Brain microvascular endothelial cell (primary cell): ENCODE data around the gene C20orf173.

Experiments used
- DNase-seq: peaks from one replicate; pipeline ENCODE4 v3.0.0-alpha.2; 2020
- H3K27ac ChIP-seq: fragments of 250-450 bp; sonication (Bioruptor Pico); 2 replicates; pipeline ENCODE4 v1.5.1; 2020; ENCODE audit warnings: mild to moderate bottlenecking, moderate library complexity
- H3K27me3 ChIP-seq: fragments of 250-450 bp; sonication (Bioruptor Pico); replicated peaks from 2 replicates; pipeline ENCODE4 v1.5.1; 2020; ENCODE audit warnings: mild to moderate bottlenecking
- H3K36me3 ChIP-seq: fragments of 250-450 bp; sonication (Bioruptor Pico); replicated peaks from 2 replicates; pipeline ENCODE4 v1.5.1; 2020; ENCODE audit warnings: mild to moderate bottlenecking
- H3K4me3 ChIP-seq: 2 replicates; pipeline ENCODE4 v1.5.1; 2011; ENCODE audit warnings: low read depth, mild to moderate bottlenecking, control low read depth, low read length, moderate library complexity
- CTCF ChIP-seq: IDR thresholded peaks from 2 replicates; pipeline ENCODE4 v1.5.1; 2011; ENCODE audit warnings: low read depth, mild to moderate bottlenecking, moderate library complexity, low read length, control low read depth, inconsistent platforms; ENCODE audit errors: missing control alignments
- in situ Hi-C: cut with HindIII; loops from 2 replicates; pipeline ENCODE4 v1.10.0; 2017; ENCODE audit warnings: low sequenced_read_pairs, low pct_ligation_motif_present

The C20orf173 gene

GRCh38 chr20:35561268-35561667, 31.8 kb upstream of the C20orf173 start:
- Histone ChIP-seq H3K27ac (no peak overlapping the region), H3K4me3 (no peak overlapping the region), H3K27me3 (no peaks in the 10 kb centered on the region), H3K36me3 (peaks cover 19% of the 10 kb centered on the region)
- DNase-seq, result peak; percentile 49
- in situ Hi-C loops, result no loop called here
- peak; percentile 63 for TF ChIP-seq CTCF

GRCh38 chr20:35560541-35560940, 31.1 kb upstream of the C20orf173 start:
- no peak overlapping the region for H3K4me3 ChIP-seq
- H3K27me3 ChIP-seq, result no peaks in the 10 kb centered on the region
- in situ Hi-C loops, result no loop called here
- no peak overlapping the region for H3K27ac ChIP-seq
- DNase-seq, result no peak
- no peak for TF ChIP-seq CTCF
- H3K36me3 ChIP-seq, result peaks cover 24% of the 10 kb centered on the region

GRCh38 chr20:35560105-35560511, 30.7 kb upstream of the C20orf173 start:
- DNase-seq, result no peak
- in situ Hi-C loops, result no loop called here
- H3K27me3 ChIP-seq, result no peaks in the 10 kb centered on the region
- no peak overlapping the region for H3K4me3 ChIP-seq
- H3K36me3 ChIP-seq, result peaks cover 24% of the 10 kb centered on the region
- TF ChIP-seq CTCF, result no peak
- no peak overlapping the region for H3K27ac ChIP-seq

GRCh38 chr20:35559042-35559693, 29.7 kb upstream of the C20orf173 start:
- in situ Hi-C loops, result no loop called here
- no peak overlapping the region for H3K27ac ChIP-seq
- no peak for TF ChIP-seq CTCF
- H3K27me3 ChIP-seq, result no peaks in the 10 kb centered on the region
- peaks cover 33% of the 10 kb centered on the region for H3K36me3 ChIP-seq
- H3K4me3 ChIP-seq, result no peak overlapping the region
- DNase-seq, result no peak

GRCh38 chr20:35558451-35558850, 29.0 kb upstream of the C20orf173 start:
- H3K27me3 ChIP-seq, result no peaks in the 10 kb centered on the region
- in situ Hi-C loops, result no loop called here
- H3K27ac ChIP-seq, result no peak overlapping the region
- H3K4me3 ChIP-seq, result no peak overlapping the region
- no peak for TF ChIP-seq CTCF
- no peak for DNase-seq
- H3K36me3 ChIP-seq, result peaks cover 38% of the 10 kb centered on the region

- in situ Hi-C loops, result no loop called here
- H3K27me3 ChIP-seq, result no peaks in the 10 kb centered on the region
- H3K4me3 ChIP-seq, result no peak overlapping the region
- no peak overlapping the region for H3K27ac ChIP-seq
- no peak for DNase-seq
- H3K36me3 ChIP-seq, result peaks cover 40% of the 10 kb centered on the region
- TF ChIP-seq CTCF, result no peak
These were observed 27.4 kb upstream of the C20orf173 start for GRCh38 chr20:35556871-35557270.
